ENCODE measurements around the gene PGRMC2. TPM values are rescaled to one million over a fixed set of nuclear protein-coding genes. Genes with fewer than 3 reads are reported as not detected.

PGRMC2 gene
- total and polyA plus RNA-seq, 4 experiments from 2014 or later = 16.5 to 49.6 (median 32.0) TPM

DNA sequence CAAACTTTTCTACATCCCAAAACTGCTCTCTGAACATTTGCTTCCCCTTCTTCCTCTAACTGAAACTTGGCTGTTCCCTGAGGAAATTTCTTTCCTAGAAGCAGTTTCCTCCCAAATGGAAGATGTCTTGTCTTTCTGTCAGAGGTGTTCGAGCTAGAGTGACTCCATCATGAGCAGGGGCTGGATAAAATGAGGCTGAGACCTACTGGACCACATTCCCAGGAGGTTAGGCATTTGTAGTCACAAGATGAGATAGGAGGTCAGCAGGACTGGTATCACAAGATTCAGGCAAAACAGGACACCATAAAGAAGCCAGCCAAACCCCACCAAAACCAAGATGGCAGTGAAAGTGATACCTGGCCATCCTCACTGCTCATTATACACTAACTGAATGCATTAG is 35.8 kb upstream of the PGRMC2 start:
- Mint-ChIP-seq H3K27ac (no peak overlapping the region), H3K9me3 (no peaks in the 10 kb centered on the region), H3K27me3 (no peaks in the 10 kb centered on the region), H3K4me1 (no peaks in the 10 kb centered on the region), H3K4me3 (no peak overlapping the region), H3K36me3 (peaks cover 4 to 8% of the 10 kb centered on the region in 2 donors)
- Histone ChIP-seq H3K27me3 (ENCODE audit: insufficient read depth, low read length) (no peaks in the 10 kb centered on the region), H3K9me3 (ENCODE audit: control insufficient read depth in 1 of 2, low read length in 2 of 2) (no peaks in the 10 kb centered on the region), H3K4me3 (ENCODE audit: low read length in 2 of 2) (no peak overlapping the region), H3K36me3 (ENCODE audit: insufficient read depth, low read length) (no peaks in the 10 kb centered on the region), H3K4me1 (ENCODE audit: insufficient read depth, low read length) (no peaks in the 10 kb centered on the region), H3K27ac (ENCODE audit: low read depth, low read length) (no peak overlapping the region)
- CTCF ChIA-PET (ENCODE audit: partially characterized antibody) = no interaction called here
- POLR2A ChIA-PET (ENCODE audit: partially characterized antibody) = no interaction called here
- DNase-seq = no peak
- intact Hi-C loops (cut with micrococcal nuclease) = no loop called here

DNA sequence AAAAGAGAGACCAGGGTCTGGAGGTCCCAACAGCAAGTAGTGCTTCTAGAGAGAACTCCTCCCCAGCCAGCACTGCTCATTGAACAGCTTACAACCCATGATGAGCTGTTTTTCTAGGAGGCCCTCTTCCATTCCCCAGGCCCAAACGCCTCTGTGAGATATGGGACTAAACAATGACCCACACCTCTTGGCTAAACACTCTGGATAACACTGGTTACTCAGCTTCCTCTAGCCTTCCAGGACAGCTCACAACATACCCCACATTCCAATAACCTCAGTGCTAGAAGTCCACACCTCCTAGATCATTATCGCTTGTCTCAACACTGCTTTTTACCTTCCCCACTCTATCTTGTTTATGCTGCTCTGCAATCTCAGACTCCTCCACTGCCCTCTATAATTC is 35.4 kb upstream of the PGRMC2 start:
- CTCF ChIA-PET (ENCODE audit: partially characterized antibody) = no interaction called here
- Mint-ChIP-seq H3K27me3 (no peaks in the 10 kb centered on the region), H3K4me3 (no peak overlapping the region), H3K36me3 (peaks cover 4 to 8% of the 10 kb centered on the region in 2 donors), H3K27ac (no peak overlapping the region), H3K4me1 (no peaks in the 10 kb centered on the region), H3K9me3 (no peaks in the 10 kb centered on the region)
- no peaks in the 10 kb centered on the region for H3K36me3 ChIP-seq (ENCODE audit: insufficient read depth, low read length)
- DNase-seq = no peak
- no peak overlapping the region for H3K4me3 ChIP-seq (ENCODE audit: low read length in 2 of 2)
- intact Hi-C loops (cut with micrococcal nuclease) = no loop called here
- H3K27ac ChIP-seq (ENCODE audit: low read depth, low read length) = no peak overlapping the region
- POLR2A ChIA-PET (ENCODE audit: partially characterized antibody) = no interaction called here
- H3K27me3 ChIP-seq (ENCODE audit: insufficient read depth, low read length) = no peaks in the 10 kb centered on the region
- no peaks in the 10 kb centered on the region for H3K4me1 ChIP-seq (ENCODE audit: insufficient read depth, low read length)
- no peaks in the 10 kb centered on the region for H3K9me3 ChIP-seq (ENCODE audit: control insufficient read depth in 1 of 2, low read length in 2 of 2)

DNA sequence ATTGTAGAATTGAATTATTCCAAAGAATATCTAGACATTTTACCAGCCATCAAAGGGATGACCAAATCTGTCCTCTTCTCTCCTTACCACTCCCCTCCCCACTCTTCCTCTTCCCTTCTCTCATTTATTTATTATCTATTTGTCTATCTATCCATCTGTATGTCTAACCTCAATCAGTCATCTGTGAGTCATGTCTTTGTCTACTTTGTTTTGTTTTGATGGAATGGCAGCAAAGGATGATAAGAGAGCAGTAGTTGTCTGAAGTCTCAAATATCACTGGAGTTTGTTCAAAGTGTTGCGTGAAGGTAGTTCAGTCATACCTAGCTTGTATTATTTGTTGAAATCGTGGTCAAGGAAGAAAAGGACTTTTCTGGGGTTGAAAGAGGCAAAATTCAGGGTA is 34.7 kb upstream of the PGRMC2 start:
- no peak overlapping the region for H3K27ac Mint-ChIP-seq
- H3K9me3 Mint-ChIP-seq = no peaks in the 10 kb centered on the region
- no peaks in the 10 kb centered on the region for H3K27me3 Mint-ChIP-seq
- ChIA-PET POLR2A (ENCODE audit: partially characterized antibody) (no interaction called here), CTCF (ENCODE audit: partially characterized antibody) (no interaction called here)
- H3K4me1 Mint-ChIP-seq = no peaks in the 10 kb centered on the region
- H3K4me3 ChIP-seq (ENCODE audit: low read length in 2 of 2) = no peak overlapping the region
- no peaks in the 10 kb centered on the region for H3K4me1 ChIP-seq (ENCODE audit: insufficient read depth, low read length)
- intact Hi-C loops (cut with micrococcal nuclease) = no loop called here
- peaks cover 7 to 15% of the 10 kb centered on the region in 2 donors for H3K36me3 Mint-ChIP-seq
- no peak overlapping the region for H3K4me3 Mint-ChIP-seq
- no peaks in the 10 kb centered on the region for H3K27me3 ChIP-seq (ENCODE audit: insufficient read depth, low read length)
- DNase-seq = no peak
- no peaks in the 10 kb centered on the region for H3K36me3 ChIP-seq (ENCODE audit: insufficient read depth, low read length)
- H3K27ac ChIP-seq (ENCODE audit: low read depth, low read length) = no peak overlapping the region
- H3K9me3 ChIP-seq (ENCODE audit: control insufficient read depth in 1 of 2, low read length in 2 of 2) = no peaks in the 10 kb centered on the region

DNA sequence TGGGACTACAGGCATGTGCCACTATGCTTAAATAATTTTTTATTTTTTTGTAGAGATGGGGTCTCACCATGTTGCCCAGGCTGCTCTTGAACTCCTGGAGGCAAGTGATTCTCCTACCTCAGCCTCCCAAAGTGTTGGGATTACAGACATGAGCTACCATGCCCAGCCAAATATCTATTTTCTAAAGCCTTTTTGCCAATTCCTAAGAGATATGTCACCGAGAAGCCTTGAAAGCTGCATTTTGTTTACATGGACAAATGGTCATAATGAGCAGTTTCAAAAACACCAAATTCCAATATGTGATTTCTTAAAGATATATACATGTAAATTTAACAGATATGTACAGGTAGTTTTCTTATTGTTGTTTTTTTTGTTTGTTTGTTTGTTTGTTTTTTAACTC is 33.0 kb upstream of the PGRMC2 start:
- H3K36me3 ChIP-seq (ENCODE audit: insufficient read depth, low read length) = no peaks in the 10 kb centered on the region
- H3K36me3 Mint-ChIP-seq = peaks cover 11 to 25% of the 10 kb centered on the region in 2 donors
- no peak overlapping the region for H3K4me3 ChIP-seq (ENCODE audit: low read length in 2 of 2)
- H3K4me1 Mint-ChIP-seq = no peaks in the 10 kb centered on the region
- H3K4me1 ChIP-seq (ENCODE audit: insufficient read depth, low read length) = no peaks in the 10 kb centered on the region
- H3K27ac ChIP-seq (ENCODE audit: low read depth, low read length) = no peak overlapping the region
- ChIA-PET POLR2A (ENCODE audit: partially characterized antibody) (no interaction called here), CTCF (ENCODE audit: partially characterized antibody) (interaction anchor here (1.0 kb wide), 1 partner anchor 10 kb away, joined by 3 read pairs; no protein-coding TSS in a partner anchor)
- H3K27me3 Mint-ChIP-seq = no peaks in the 10 kb centered on the region
- intact Hi-C loops (cut with micrococcal nuclease) = no loop called here
- H3K27me3 ChIP-seq (ENCODE audit: insufficient read depth, low read length) = no peaks in the 10 kb centered on the region
- H3K9me3 Mint-ChIP-seq = no peaks in the 10 kb centered on the region
- H3K4me3 Mint-ChIP-seq = no peak overlapping the region
- H3K27ac Mint-ChIP-seq = no peak overlapping the region
- DNase-seq = no peak
- H3K9me3 ChIP-seq (ENCODE audit: control insufficient read depth in 1 of 2, low read length in 2 of 2) = no peaks in the 10 kb centered on the region

DNA sequence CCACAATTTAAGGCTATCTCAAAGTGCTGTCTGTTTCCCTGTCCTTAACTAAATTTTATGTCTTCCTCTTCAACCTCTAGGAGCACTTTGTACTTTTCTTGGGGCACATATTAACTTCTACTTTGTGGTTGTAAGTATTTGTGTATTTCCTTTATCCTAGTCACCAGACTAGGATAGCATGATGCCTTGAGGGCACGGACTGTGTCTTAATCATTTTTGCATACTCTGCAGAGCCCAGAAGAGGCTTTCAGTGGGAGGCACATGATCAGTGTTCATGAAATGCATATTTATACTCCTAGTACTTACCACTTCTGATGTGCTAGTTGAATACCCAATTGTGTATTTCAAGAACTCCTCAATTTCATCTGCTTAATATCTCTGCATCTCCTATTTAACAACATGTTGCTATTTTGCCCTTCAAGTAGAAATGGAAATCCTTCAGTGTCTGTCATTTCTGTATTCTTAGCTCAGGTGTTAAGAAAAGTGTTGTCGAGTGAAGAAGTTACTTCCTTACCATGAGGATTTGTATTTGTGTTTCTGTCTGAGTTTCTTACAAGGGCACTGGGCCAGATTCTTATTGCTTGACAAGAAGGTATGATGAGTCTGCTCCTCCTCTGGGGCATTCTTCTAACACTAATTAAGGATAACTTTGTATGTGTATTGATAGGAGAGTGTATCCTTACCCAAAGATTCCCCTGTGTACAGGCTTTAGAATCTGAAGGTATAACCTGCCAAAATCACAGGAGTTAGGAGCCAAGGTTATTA is 28.3 kb upstream of the PGRMC2 start:
- Mint-ChIP-seq H3K27me3 (no peaks in the 10 kb centered on the region), H3K36me3 (peaks cover 12 to 35% of the 10 kb centered on the region in 2 donors)

DNA sequence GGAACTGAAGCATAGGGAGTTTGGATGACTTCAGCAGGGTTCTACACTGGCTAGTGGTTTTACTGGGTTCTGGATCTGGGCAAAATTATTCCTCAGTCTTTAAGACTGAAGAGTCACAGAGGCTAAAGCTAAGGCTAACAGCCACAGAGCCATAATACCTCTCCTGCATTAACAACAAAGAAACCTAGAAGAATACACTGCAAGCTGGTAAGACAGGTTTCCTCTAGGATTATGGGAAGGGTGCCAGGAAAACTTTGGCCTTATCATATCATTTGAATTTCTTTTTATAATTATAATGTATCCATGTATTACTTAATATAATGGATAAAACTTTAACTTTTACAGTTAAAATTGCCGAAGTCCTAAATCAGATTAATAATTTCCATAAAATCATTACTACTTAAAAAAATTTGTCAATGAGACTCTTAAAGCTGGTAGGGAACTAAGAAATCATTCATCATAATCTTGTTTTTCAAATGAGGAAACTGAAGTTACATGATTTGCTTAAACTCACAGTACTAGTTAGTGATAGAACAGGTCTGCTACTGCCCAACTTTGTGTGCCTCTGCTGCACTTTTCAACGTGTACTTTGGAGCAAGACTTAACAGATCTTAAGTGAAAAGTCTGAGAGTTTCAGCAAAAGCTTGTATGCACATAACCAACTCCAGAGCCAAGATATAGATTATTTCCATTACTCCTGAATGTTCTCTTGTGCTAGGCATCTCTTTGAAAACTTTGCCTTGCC is 24.2 kb upstream of the PGRMC2 start:
- H3K4me1 Mint-ChIP-seq = peaks cover 0 to 1% (median 0%) of the 10 kb centered on the region in 4 donors
- H3K27me3 ChIP-seq (ENCODE audit: insufficient read depth, low read length) = no peaks in the 10 kb centered on the region
- peaks cover 4 to 31% of the 10 kb centered on the region in 2 donors for H3K36me3 Mint-ChIP-seq
- H3K9me3 Mint-ChIP-seq = no peaks in the 10 kb centered on the region
- H3K4me3 Mint-ChIP-seq = no peak overlapping the region
- ChIA-PET POLR2A (ENCODE audit: partially characterized antibody) (no interaction called here), CTCF (ENCODE audit: partially characterized antibody) (no interaction called here)
- no peak overlapping the region for H3K27ac ChIP-seq (ENCODE audit: low read depth, low read length)
- DNase-seq = no peak
- H3K36me3 ChIP-seq (ENCODE audit: insufficient read depth, low read length) = no peaks in the 10 kb centered on the region
- H3K27ac Mint-ChIP-seq = no peak overlapping the region
- no peaks in the 10 kb centered on the region for H3K27me3 Mint-ChIP-seq
- H3K4me1 ChIP-seq (ENCODE audit: insufficient read depth, low read length) = no peaks in the 10 kb centered on the region
- H3K9me3 ChIP-seq (ENCODE audit: control insufficient read depth in 1 of 2, low read length in 2 of 2) = no peaks in the 10 kb centered on the region
- intact Hi-C loops (cut with micrococcal nuclease) = no loop called here
- no peak overlapping the region for H3K4me3 ChIP-seq (ENCODE audit: low read length in 2 of 2)

More for the DNA sequence above, 28.3 kb upstream of the PGRMC2 start:
- Histone ChIP-seq H3K4me3 (ENCODE audit: low read length in 2 of 2) (no peak overlapping the region), H3K36me3 (ENCODE audit: insufficient read depth, low read length) (no peaks in the 10 kb centered on the region), H3K9me3 (ENCODE audit: control insufficient read depth in 1 of 2, low read length in 2 of 2) (no peaks in the 10 kb centered on the region), H3K4me1 (ENCODE audit: insufficient read depth, low read length) (no peaks in the 10 kb centered on the region), H3K27me3 (ENCODE audit: insufficient read depth, low read length) (no peaks in the 10 kb centered on the region), H3K27ac (ENCODE audit: low read depth, low read length) (no peak overlapping the region)
- no peak for DNase-seq
- Mint-ChIP-seq H3K4me1 (no peaks in the 10 kb centered on the region), H3K4me3 (no peak overlapping the region), H3K9me3 (no peaks in the 10 kb centered on the region), H3K27ac (peak overlapping the region in 1 of 7 donors; percentile 2)
- POLR2A ChIA-PET (ENCODE audit: partially characterized antibody) = no interaction called here
- intact Hi-C loops (cut with micrococcal nuclease) = no loop called here
- CTCF ChIA-PET (ENCODE audit: partially characterized antibody) = interaction anchor here (0.6 kb wide), 1 partner anchor 312 kb away, joined by 3 read pairs; no protein-coding TSS in a partner anchor

DNA sequence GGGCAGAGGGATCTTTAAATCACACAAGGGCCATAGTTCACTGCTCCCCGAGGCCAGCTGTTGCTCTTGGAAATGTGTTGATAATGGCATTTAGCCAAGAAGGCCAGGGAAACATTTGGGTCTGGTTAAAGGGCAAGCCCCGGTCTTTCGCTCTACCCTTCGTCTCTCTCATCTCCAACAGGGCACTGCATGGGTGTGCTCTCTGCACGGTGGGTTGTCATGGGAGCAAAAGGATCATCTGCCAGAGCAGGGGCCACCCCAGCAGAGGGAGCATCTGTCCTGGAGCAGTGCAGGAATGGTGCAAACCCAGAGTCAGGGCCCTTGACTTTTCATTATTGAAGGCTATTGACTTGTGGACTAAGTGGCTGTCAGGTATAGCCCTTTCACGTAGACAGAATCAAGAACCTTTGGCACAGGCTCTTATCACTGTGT is 22.7 kb upstream of the PGRMC2 start:
- Histone ChIP-seq H3K9me3 (ENCODE audit: control insufficient read depth in 1 of 2, low read length in 2 of 2) (no peaks in the 10 kb centered on the region), H3K4me3 (ENCODE audit: low read length in 2 of 2) (no peak overlapping the region), H3K27ac (ENCODE audit: low read depth, low read length) (no peak overlapping the region), H3K4me1 (ENCODE audit: insufficient read depth, low read length) (no peaks in the 10 kb centered on the region), H3K27me3 (ENCODE audit: insufficient read depth, low read length) (no peaks in the 10 kb centered on the region), H3K36me3 (ENCODE audit: insufficient read depth, low read length) (no peaks in the 10 kb centered on the region)
- Mint-ChIP-seq H3K36me3 (peaks cover 4 to 22% of the 10 kb centered on the region in 2 donors), H3K27ac (no peak overlapping the region), H3K4me1 (peaks cover 0 to 1% (median 0%) of the 10 kb centered on the region in 4 donors), H3K4me3 (no peak overlapping the region), H3K27me3 (no peaks in the 10 kb centered on the region), H3K9me3 (no peaks in the 10 kb centered on the region)
- intact Hi-C loops (cut with micrococcal nuclease) = no loop called here
- CTCF ChIA-PET (ENCODE audit: partially characterized antibody) = interaction anchor here (0.5 kb wide), 1 partner anchor 828 kb away, joined by 3 read pairs; no protein-coding TSS in a partner anchor
- POLR2A ChIA-PET (ENCODE audit: partially characterized antibody) = no interaction called here
- DNase-seq = no peak
